Subcutaneous adipose tissue (tissue), 4 donors: ENCODE measurements around the gene CCDC92B. TPM values are rescaled to one million over a fixed set of nuclear protein-coding genes. Genes with fewer than 3 reads are reported as not detected.

Experiments
- CTCF ChIP-seq: fragments of 450-650 bp; IDR thresholded peaks from one replicate; pipeline ENCODE4 v1.5.1; 2016; ENCODE audit warnings: low read depth, mild to moderate bottlenecking, control low read depth, antibody characterized with exemption, moderate library complexity
- total RNA-seq, 4 donors: library from RNA; depleted of rRNA; stranded (reverse); fragments of >200 nt; gene quantifications; one replicate each; pipeline ENCODE4 v1.1.0, GENCODE V29; 2016

Gene CCDC92B
- total RNA-seq, 4 donors from 2014 or later = not detected

- no peak for TF ChIP-seq CTCF
Observed at GRCh38 chr17:2710071-2710802, 39.2 kb downstream of the CCDC92B start.

GRCh38 chr17:2709183-2709661 is 40.2 kb downstream of the CCDC92B start:
- no peak for TF ChIP-seq CTCF

- TF ChIP-seq CTCF = no peak
Observed at GRCh38 chr17:2708585-2709182, 40.8 kb downstream of the CCDC92B start.

- TF ChIP-seq CTCF = no peak
Observed at GRCh38 chr17:2707721-2708584, 41.5 kb downstream of the CCDC92B start.

- TF ChIP-seq CTCF = no peak
Observed at GRCh38 chr17:2706911-2707510, 42.4 kb downstream of the CCDC92B start.

- TF ChIP-seq CTCF = no peak
Observed at GRCh38 chr17:2705888-2706795, 43.3 kb downstream of the CCDC92B start.
